ENCODE data around the gene THOC2.

The THOC2 gene

DNA sequence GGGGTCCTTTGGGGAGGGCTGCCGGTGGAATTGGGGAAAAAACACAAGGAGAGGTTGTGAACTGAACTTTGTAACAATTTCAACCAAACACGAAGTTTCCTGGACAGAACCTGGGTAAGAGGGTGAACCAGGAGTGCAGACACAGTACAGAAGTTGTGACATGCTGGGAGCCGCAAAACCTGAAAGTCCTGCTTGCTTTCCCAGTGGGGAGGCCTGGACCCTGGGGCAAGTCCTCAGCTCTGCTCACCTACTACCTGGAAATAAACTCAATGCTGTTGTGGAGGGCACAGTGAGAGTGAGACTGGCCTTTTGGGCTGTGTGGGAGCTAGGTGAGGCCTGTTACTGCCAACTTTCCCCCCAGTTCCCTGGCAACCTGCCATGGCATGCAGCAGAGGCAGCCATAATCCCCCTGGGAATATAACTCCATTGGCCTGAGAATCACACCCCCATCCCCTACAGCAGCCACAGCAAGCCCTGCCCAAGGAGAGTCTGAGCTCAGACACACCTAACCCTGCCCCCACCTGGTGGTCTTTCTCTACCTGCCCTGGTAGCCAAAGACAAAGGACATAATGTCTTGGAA is 162.8 kb downstream of the THOC2 start:
- no peak for DNase-seq (ENCODE audit: low read depth in 2 of 2)

DNA sequence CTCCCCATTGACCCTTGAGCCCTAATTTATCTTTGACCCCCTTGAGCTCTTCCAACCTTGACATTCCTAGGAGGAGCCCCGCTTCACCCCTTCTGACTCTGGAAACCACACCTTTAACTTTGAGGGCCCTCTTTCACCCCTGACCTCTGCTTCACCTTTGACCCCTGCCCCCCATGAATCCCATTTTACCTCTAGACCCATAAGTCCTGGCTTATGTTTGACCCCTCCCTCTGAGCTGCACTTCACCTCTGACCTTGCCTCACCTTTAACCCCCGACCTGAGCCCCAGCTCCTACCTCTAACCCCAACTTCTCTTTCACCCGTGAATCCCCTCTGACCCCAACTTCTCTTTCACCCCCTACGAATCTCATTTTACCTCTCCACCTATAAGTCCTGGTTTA is 169.7 kb downstream of the THOC2 start:
- no peak for DNase-seq (ENCODE audit: low read depth in 2 of 2)

DNA sequence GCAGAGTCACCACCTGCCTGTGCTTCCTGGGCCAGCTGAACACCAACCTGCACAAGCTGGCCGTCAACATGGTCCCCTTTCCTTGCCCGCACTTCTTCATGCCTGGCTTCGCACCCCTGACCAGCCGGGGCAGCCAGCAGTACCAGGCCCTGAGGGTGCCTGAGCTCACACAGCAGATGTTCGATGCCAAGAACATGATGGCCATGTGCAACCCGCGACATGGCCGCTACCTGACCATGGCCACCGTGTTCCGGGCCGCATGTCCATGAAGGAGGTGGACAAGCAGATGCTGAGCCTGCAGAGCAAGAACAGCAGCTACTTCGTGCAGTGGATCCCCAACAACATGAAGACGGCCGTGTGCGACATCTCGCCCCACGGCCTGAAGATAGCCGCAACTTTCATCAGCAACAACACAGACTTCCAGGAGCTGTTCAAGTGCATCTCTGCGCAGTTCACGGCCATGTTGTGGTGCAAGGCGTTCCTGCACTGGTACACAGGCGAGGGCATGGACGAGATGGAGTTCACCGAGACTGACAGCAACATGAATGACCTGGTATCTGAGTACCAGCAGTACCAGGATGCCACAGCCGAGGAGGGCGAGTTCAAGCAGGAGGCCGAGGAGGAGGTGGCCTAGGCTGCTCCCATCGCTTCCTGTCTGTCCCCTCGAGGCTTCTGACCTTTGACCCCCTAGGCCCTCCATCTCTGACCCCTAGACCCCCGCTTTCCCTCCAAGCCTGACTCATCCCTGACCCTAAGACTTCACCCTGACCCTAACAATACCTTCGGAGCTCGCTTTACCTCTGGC is 170.3 kb downstream of the THOC2 start:
- no peak for DNase-seq (ENCODE audit: low read depth in 2 of 2)

DNA sequence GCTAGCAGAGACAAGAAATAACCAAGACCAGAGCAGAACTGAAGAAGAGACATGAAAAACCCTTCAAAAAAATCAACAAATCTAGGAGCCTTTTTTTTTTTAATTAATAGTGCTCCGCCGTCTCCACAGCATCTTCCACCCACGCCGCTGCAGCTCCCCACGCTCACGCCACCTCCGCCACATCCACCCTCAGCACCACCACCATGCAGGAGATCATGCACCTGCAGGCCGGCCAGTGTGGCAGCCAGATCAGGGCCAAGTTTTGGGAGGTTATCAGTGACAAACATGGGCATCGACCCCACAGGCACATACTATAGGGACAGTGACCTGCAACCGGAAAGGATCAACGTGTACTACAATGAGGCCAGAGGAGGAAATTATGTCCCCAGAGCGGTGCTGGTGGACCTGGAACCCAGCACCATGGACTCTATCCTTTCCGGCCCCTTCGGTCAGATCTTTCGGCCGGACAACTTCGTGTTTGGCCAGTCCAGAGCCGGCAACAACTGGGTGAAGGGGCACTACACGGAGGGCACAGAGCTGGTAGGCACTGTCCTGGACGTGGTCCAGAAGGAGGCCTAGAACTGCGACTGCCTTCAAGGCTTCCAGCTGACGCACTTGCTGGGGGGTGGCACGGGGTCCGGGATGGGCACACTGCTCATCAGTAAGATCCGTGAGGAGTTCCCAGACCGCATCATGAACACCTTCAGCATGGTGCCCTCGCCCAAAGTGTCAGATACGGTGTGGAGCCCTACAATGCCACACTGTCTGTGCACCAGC is 171.2 kb downstream of the THOC2 start:
- no peak for DNase-seq (ENCODE audit: low read depth in 2 of 2)

DNA sequence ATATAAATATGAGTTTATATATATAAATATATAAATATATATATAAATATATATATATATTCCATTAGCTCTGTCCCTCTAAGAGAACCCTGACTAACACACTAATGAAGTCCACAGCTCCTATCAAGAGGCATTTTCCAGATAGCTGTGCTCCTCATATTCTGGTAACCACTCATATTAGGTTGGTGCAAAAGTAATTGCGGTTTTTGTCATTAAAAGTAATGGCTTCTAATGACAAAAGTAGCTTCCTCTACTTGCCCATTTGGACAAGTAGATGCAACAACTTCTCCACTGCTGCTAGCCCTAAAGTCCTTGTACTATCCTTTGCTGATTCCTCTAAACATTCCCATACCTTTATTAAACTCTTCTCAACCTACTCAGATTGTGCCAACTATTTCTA is 182.0 kb downstream of the THOC2 start:
- no peak for DNase-seq (ENCODE audit: low read depth in 2 of 2)

Data from activated CD4-positive, alpha-beta T cell treated with anti-CD3 and anti-CD28 coated beads for 24 hours (primary cell).